HG02938 (cell line): ENCODE measurements around the gene TMED10.

Source experiments
- ATAC-seq: cut with Tn5 transposase; IDR thresholded peaks from one replicate; pipeline ENCODE4 v1.9.1; 2021; ENCODE audit warnings: mild to moderate bottlenecking, moderate library complexity; ENCODE audit not compliant: unreplicated experiment

TMED10 gene

DNA sequence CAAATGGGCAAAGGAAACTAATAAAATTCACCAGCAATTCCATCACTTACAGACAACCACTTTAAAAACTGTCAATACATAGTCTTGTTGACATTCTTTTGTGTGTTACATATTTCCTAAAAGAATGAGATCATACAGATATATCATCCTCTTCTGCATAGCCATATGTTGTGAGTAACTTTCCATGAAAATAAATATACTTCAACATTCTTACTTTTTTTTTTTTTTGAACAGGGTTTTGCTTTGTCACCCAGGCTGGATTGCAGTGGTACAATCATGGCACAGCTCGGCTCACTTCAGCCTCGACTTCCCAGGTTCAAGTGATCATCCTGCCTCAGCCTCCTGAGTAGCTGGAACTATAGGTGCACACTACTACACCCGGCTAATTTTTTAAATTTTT, 86.1 kb downstream of the TMED10 start:
- ATAC-seq, result no peak

DNA sequence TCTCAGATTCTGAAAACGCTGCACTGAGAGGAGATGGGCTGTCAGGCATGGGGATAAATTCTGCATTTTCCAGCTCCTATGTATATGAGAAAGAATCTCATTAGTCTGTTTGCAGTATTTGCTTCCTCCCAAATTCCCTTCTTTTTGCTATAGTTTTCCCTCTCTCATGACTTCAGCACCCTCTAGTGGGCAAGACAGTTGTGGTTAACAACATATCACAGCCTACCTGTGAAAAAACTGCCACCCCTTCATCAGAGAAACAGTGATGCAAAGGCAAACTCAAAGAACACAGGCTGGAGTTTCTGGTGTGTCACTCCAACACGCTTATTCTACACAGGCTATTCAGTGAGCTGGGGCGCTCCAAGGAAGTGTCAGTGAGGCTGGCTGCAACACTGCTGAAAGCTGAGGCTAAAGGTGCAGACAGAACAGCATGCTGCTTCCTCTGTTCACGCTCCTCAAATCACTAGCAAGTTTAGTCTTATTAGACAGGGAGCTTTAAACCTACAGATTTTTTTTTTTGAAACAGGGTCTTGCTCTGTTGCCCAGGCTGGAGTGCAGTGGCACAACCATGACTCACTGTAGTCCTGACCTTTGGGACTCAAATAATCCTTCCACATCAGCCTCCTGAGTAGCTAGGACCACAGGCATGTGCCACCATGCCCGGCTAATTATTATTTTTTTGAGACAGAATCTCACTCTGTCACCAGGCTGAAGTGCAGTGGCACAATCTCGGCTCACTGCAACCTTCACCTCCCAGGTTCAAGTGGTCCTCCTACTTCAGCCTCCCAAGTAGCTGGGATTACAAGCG, 87.6 kb downstream of the TMED10 start:
- no peak for ATAC-seq

DNA sequence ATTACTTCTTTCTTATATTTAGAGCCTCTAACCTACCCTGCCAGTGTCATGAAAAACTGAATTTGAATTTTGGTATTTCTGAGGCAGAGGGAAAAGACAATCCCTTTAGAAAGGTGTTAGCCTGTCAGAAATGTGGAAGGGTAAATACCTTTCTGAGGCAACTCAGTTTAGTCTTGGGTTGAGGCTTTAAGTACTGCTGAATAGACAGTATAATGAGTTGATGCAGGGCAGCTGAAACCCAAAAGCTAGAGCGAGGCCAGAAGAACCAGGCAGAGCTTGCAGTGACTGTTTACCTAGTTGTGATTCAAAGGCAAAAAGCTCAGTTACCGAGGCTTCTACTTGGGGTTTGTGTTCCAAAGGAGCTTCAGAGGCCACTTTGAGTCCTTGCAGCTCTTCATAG, 88.3 kb downstream of the TMED10 start:
- no peak for ATAC-seq

DNA sequence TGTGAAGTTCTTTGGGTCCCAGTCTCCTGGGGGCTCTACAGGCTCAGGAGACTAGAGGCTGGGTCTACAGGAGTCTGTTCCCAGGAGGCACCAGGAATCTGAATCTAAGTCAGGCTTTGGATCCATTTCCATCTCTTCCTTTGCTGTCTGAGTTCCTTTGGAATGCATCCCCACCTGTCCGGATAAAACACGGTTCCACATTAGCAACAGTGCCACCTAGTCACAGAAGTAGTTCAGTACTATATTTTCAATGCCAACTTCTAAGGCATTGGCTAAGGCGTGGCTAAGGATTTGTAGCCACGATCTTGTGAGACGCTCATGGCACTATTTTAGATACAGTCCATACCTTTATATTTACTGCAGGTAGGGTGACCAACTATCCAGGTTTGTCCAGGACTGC, 91.9 kb downstream of the TMED10 start:
- no peak for ATAC-seq

DNA sequence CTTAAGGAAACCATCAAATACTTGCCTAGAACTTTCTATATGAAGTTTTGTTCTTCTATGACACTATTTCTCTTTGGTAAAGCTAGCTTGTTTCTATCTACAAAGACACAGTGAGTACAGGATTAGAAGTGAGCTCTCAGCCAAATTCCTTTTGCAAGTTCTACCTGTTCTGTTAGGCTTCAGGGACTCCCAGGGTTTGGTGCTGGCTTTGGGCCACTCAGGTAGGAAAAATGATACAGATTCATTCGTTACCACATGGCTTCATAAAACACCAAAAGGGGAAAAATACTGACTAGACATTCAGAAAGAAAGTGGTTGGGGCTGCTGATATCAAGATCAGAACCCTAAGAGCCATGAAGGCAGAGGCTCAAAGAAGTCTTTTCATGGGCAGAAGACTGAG, 93.1 kb downstream of the TMED10 start:
- ATAC-seq, result no peak

DNA sequence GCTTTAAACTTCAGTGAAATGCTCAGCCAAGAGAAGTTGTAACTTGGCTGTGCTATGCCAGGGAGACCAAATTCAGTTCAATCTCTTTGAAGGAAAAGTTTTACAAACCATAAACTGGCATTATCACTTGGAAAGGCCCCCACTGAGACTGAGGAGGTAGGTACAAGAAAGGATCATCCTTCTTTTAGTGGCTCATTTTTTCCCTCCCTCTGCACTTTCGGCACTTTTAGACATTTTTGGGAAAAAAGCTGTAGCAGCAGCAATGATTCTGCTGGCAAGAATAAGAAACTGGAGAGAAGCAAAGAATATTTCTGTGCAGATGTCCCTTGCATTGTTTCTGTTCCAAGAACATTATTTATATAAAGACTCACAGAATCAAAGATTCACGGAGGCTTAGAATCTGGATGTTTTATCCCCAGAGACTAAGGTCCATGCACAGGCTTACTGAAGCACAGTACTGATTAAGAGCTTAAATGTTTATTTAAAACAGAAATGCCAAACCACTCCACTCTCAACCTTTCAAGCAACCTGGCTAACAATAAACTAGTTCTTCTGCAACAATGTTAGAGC, 94.7 kb downstream of the TMED10 start:
- ATAC-seq, result no peak
